Fibroblast of lung (primary cell): ENCODE measurements around the gene FAM83B.

Source experiments
- CTCF ChIP-seq, 2 donors: IDR thresholded peaks in 1 of 2; conservative IDR thresholded peaks in 1 of 2; 1 replicate in 1 of 2; 2 replicates in 1 of 2; pipeline ENCODE4 v1.5.1; 2011 to 2012; ENCODE audit warnings: low read length in 2 of 2, control low read depth in 1 of 2, inconsistent platforms in 1 of 2, low read depth in 1 of 2, mild to moderate bottlenecking in 1 of 2
- EZH2 ChIP-seq: IDR thresholded peaks from 2 replicates; pipeline ENCODE4 v1.5.1; 2012; ENCODE audit warnings: low read length, control low read depth, mild to moderate bottlenecking; ENCODE audit errors: missing control alignments

GRCh38 chr6:54846243-54846856 is at the start of gene FAM83B:
- TF ChIP-seq CTCF (conservative IDR thresholded peaks at IDR 0.05 in 1 of 2, IDR thresholded peaks at IDR 0.05 in 1 of 2; ENCODE audit: low read depth in 1 of 2, low read length in 2 of 2), result no peak
- TF ChIP-seq EZH2, result no peak
